NB4 (cell line): ENCODE results near the gene TDRD10.
"Not testable (repeated sequence)": the region's sequence is repeated elsewhere in the genome, so short reads cannot be mapped to it uniquely, and the experiment has no call there.

Experiments
- DNase-seq: peaks from one replicate; pipeline ENCODE4 v3.0.0; 2010; ENCODE audit warnings: low read depth
- H3K4me3 ChIP-seq: one replicate; pipeline ENCODE4 v1.5.1; 2011; ENCODE audit warnings: mild to moderate bottlenecking, low read depth, low read length, moderate library complexity
- CTCF ChIP-seq: IDR thresholded peaks from one replicate; pipeline ENCODE4 v1.5.1; 2012; ENCODE audit warnings: low read depth, low read length
- MYC ChIP-seq: IDR thresholded peaks from 2 replicates; pipeline ENCODE4 v1.6.1; 2011; ENCODE audit warnings: low read depth, low read length
- POLR2A ChIP-seq: IDR thresholded peaks from 2 replicates; pipeline ENCODE4 v1.6.1; 2011; ENCODE audit warnings: mild to moderate bottlenecking; ENCODE audit not compliant: insufficient read length; ENCODE audit errors: extremely low read depth
- TF ChIP-seq, protein P1 (sequence below): IDR thresholded peaks from 2 replicates; pipeline ENCODE4 v1.6.1; 2011; ENCODE audit warnings: low read depth, low read length

TDRD10 gene

GRCh38 chr1:154485106-154485505 lies 16.9 kb upstream of the TDRD10 start:
- peak; percentile 61 for DNase-seq
- no peak for TF ChIP-seq POLR2A
- no peak for TF ChIP-seq CTCF
- TF ChIP-seq, protein P1, sequence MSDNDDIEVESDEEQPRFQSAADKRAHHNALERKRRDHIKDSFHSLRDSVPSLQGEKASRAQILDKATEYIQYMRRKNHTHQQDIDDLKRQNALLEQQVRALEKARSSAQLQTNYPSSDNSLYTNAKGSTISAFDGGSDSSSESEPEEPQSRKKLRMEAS: no peak
- TF ChIP-seq MYC: no peak
- no peak overlapping the region for H3K4me3 ChIP-seq

DNA sequence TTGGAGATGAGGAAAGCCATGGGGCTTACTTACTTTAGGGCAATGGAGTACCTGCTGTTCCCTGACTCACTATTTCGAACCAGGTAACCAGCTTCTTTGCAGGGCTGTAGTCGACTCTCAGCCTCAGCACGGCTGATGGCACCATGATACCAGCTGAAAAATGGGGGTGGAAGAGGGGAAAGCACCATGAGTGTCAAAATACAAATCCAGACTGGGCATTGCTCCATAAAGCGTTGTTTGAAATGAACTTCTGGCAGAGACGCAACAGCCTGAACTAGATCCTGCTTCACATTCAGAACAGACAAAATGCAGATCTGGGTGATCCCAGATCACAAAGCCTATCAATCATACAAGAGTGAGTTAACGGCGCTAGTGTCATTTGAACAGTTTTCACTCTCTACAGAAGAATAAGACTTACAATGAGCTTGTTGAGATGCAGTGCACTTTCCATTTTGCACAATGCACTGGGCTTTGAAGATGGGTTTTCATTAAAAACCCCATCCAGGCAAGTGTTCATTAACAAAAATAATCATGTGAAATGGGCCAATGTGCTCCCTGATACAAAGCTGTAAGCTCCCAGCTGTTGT lies 16.0 kb upstream of the TDRD10 start:
- H3K4me3 ChIP-seq: no peak overlapping the region
- no peak for DNase-seq
- TF ChIP-seq CTCF (no peak), POLR2A (no peak), MYC (no peak)
- TF ChIP-seq, protein P1: no peak

DNA sequence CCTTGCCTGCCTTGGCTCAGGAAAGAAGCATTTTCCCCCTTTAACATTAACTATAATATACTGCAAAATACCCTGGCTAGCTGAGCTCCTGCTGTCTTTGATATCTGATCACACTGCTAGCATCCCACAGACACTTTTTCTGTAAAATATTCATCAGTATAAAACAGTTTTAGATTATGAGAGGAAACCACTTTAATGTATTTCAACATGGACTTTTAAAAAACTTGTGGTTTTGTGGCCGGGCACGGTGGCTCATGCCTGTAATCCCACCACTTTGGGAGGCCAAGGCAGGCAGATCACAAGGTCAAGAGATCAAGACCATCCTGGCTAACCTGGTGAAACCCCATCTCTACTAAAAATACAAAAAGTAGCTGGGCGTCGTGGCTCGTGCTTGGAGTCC lies 15.3 kb upstream of the TDRD10 start:
- not testable (repeated sequence) for H3K4me3 ChIP-seq
- peak; percentile 52 for DNase-seq

GRCh38 chr1:154488922-154489321 lies 13.1 kb upstream of the TDRD10 start:
- H3K4me3 ChIP-seq: no peak overlapping the region
- no peak for TF ChIP-seq POLR2A
- TF ChIP-seq MYC: no peak
- no peak for TF ChIP-seq CTCF
- TF ChIP-seq, protein P1: no peak
- DNase-seq: no peak

DNA sequence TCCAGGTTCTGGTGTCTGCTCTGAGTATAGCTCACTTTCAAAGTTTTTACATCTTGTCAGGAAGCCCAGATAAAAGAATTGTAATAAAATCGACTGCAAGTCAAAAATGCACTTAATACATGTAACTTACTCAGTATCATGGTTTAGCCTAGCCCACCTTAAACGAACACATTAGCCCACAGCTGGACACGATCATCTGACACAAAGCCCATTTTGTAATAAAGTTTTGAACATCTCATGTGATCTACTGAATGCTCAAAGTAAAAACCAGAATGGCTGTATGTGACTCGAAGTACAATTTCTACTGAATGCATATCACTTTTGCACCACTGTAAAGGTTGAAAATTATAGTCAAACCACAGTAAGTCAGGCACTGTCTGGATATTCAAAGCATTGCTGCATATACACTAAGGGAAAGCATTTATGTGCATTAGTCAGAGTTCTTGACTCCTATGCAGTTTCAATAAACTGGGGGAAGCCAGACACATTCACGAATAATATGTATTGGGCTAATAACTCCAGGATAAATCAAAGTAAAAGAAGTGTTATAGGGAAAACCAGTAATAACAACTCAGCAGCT lies 12.2 kb upstream of the TDRD10 start:
- TF ChIP-seq, protein P1: no peak
- TF ChIP-seq CTCF (no peak), MYC (no peak), POLR2A (no peak)
- DNase-seq: no peak
- no peak overlapping the region for H3K4me3 ChIP-seq

GRCh38 chr1:154490317-154490716 lies 11.7 kb upstream of the TDRD10 start:
- H3K4me3 ChIP-seq: no peak overlapping the region
- no peak for DNase-seq
- no peak for TF ChIP-seq MYC
- TF ChIP-seq POLR2A: no peak
- TF ChIP-seq, protein P1: no peak
- TF ChIP-seq CTCF: no peak
